ENCODE results near the gene HOXB1. TPM values are rescaled to one million over a fixed set of nuclear protein-coding genes. Genes with fewer than 3 reads are reported as not detected.

The HOXB1 gene
- total and polyA plus RNA-seq, 2 experiments from 2014 or later: not detected

GRCh38 chr17:48579471-48579759, 48.6 kb upstream of the HOXB1 start:
- Histone ChIP-seq H3K79me2 (replicated peaks; ENCODE audit: insufficient read depth) (no peaks in the 10 kb centered on the region), H3K9me2 (ENCODE audit: insufficient read depth) (no peaks in the 10 kb centered on the region), H4K20me1 (replicated peaks; ENCODE audit: insufficient read depth) (peaks cover 63% of the 10 kb centered on the region), H3K36me3 (ENCODE audit: insufficient read depth) (no peaks in the 10 kb centered on the region), H3K27ac (ENCODE audit: low read depth) (no peak overlapping the region), H3K27me3 (ENCODE audit: insufficient read depth) (peaks cover 100% of the 10 kb centered on the region), H2AFZ (no peak overlapping the region), H3K4me3 (no peak overlapping the region), H3F3A (replicated peaks; ENCODE audit: low read depth) (peaks cover 58% of the 10 kb centered on the region), H3K4me2 (no peak overlapping the region), H3K4me1 (ENCODE audit: insufficient read depth) (peaks cover 54% of the 10 kb centered on the region; the same call in 1 of the 2 replicates)
- no peak overlapping the region for H3K27ac Mint-ChIP-seq
- peaks cover 27% of the 10 kb centered on the region for H3K4me1 Mint-ChIP-seq
- DNase-seq (ENCODE audit: low spot score): no peak
- TF ChIP-seq EZH2phosphoT487 (IDR thresholded peaks at IDR 0.05; ENCODE audit: unreplicated experiment): no peak
- no peak for TF ChIP-seq ETS1 (IDR thresholded peaks at IDR 0.05)
- TF ChIP-seq ZNF114 (CRISPR knock-in tag; IDR thresholded peaks at IDR 0.05): no peak
- TF ChIP-seq POLR2AphosphoS5 (IDR thresholded peaks at IDR 0.05; ENCODE audit: low read depth): no peak
- TF ChIP-seq NANOG (IDR thresholded peaks at IDR 0.05; ENCODE audit: borderline replicate concordance): no peak
- TF ChIP-seq CREB1 (CRISPR knock-in tag; IDR thresholded peaks at IDR 0.05; ENCODE audit: low read depth): no peak
- TF ChIP-seq ZNF462 (CRISPR knock-in tag; IDR thresholded peaks at IDR 0.05): no peak
- no peak for TF ChIP-seq REST (IDR thresholded peaks at IDR 0.05; ENCODE audit: unreplicated experiment)
- TF ChIP-seq CTCF (conservative IDR thresholded peaks at IDR 0.05; ENCODE audit: low read depth in 2 of 2): no peak
- no peak for TF ChIP-seq STAT1 (IDR thresholded peaks at IDR 0.05; ENCODE audit: unreplicated experiment)
- TF ChIP-seq JUNB (IDR thresholded peaks at IDR 0.05; ENCODE audit: unreplicated experiment): no peak
- TF ChIP-seq ZNF331 (CRISPR knock-in tag; IDR thresholded peaks at IDR 0.05; ENCODE audit: low read depth): no peak
- no peak for TF ChIP-seq EZH2 (IDR thresholded peaks at IDR 0.05; ENCODE audit: low read depth, unreplicated experiment)
- ATAC-seq: no peak
- H3K36me3 Mint-ChIP-seq (ENCODE audit: low read depth): no peaks in the 10 kb centered on the region
- H3K9me3 Mint-ChIP-seq: peaks cover 10% of the 10 kb centered on the region
- no peak overlapping the region for H3K4me3 Mint-ChIP-seq
- H3K27me3 Mint-ChIP-seq (ENCODE audit: insufficient read depth, low read depth, poor library complexity): peaks cover 64% of the 10 kb centered on the region

Measured in GM23338 (cell line).